Subcutaneous adipose tissue (tissue), 4 donors: Measurements from ENCODE around the gene PLCD3. TPM values are rescaled to one million over a fixed set of nuclear protein-coding genes. Genes with fewer than 3 reads are reported as not detected.

Experiments
- CTCF ChIP-seq: fragments of 450-650 bp; IDR thresholded peaks from one replicate; pipeline ENCODE4 v1.5.1; 2016; ENCODE audit warnings: low read depth, mild to moderate bottlenecking, control low read depth, antibody characterized with exemption, moderate library complexity
- total RNA-seq, 4 donors: library from RNA; depleted of rRNA; stranded (reverse); fragments of >200 nt; gene quantifications; one replicate each; pipeline ENCODE4 v1.1.0, GENCODE V29; 2016

PLCD3 gene
- total RNA-seq, 4 donors from 2014 or later = 5.9 to 48.0 (median 31.6) TPM

- TF ChIP-seq CTCF = no peak
These were observed 44.3 kb downstream of the PLCD3 start for GRCh38 chr17:45087978-45088377.

GRCh38 chr17:45087504-45087975, 44.8 kb downstream of the PLCD3 start:
- TF ChIP-seq CTCF = no peak

- no peak for TF ChIP-seq CTCF
These were observed 45.3 kb downstream of the PLCD3 start for GRCh38 chr17:45086865-45087503.

- TF ChIP-seq CTCF = no peak
These were observed 45.9 kb downstream of the PLCD3 start for GRCh38 chr17:45086391-45086790.

- TF ChIP-seq CTCF = no peak
These were observed 51.1 kb downstream of the PLCD3 start for GRCh38 chr17:45081047-45081703.

- no peak for TF ChIP-seq CTCF
These were observed 54.7 kb downstream of the PLCD3 start for GRCh38 chr17:45077643-45078042.

- no peak for TF ChIP-seq CTCF
These were observed 58.8 kb downstream of the PLCD3 start for GRCh38 chr17:45073414-45074070.
